Measurements from ENCODE around the gene ALKBH3. TPM values are rescaled to one million over a fixed set of nuclear protein-coding genes. Genes with fewer than 3 reads are reported as not detected.

The ALKBH3 gene
- total RNA-seq, 6 donors from 2014 or later, result 23.9 to 60.8 (median 27.6) TPM

- no peaks in the 10 kb centered on the region for H3K9me3 ChIP-seq
- H3K4me1 ChIP-seq, result no peaks in the 10 kb centered on the region
- ATAC-seq (ENCODE audit: low FRiP score in 2 of 2) (no peak), DNase-seq (no peak)
- no peak for TF ChIP-seq POLR2AphosphoS5 (IDR thresholded peaks at IDR 0.05)
- TF ChIP-seq POLR2A (IDR thresholded peaks at IDR 0.05), result no peak
- TF ChIP-seq CTCF (IDR thresholded peaks at IDR 0.05), result no peak
- TF ChIP-seq EP300 (IDR thresholded peaks at IDR 0.05), result no peak
- H3K36me3 ChIP-seq, result peaks cover 0 to 19% (median 8%) of the 10 kb centered on the region in 4 donors
- H3K4me3 ChIP-seq, result no peak overlapping the region
- H3K27ac ChIP-seq, result no peak overlapping the region
- no peaks in the 10 kb centered on the region for H3K27me3 ChIP-seq
Observed at GRCh38 chr11:43853781-43854180, 26.9 kb upstream of the ALKBH3 start.

GRCh38 chr11:43856993-43857392 is 23.6 kb upstream of the ALKBH3 start:
- TF ChIP-seq POLR2A (IDR thresholded peaks at IDR 0.05) (no peak), CTCF (IDR thresholded peaks at IDR 0.05) (no peak), EP300 (IDR thresholded peaks at IDR 0.05) (no peak)
- Histone ChIP-seq H3K4me1 (no peaks in the 10 kb centered on the region), H3K9me3 (no peaks in the 10 kb centered on the region), H3K27ac (no peak overlapping the region), H3K27me3 (no peaks in the 10 kb centered on the region), H3K36me3 (peaks cover 0 to 19% (median 8%) of the 10 kb centered on the region in 4 donors), H3K4me3 (no peak overlapping the region)
- ATAC-seq (ENCODE audit: low FRiP score in 2 of 2) (no peak), DNase-seq (no peak)
- WGBS, 2 donors, result 83 to 92% methylated on average over 3 of the region's 3 CpGs

- H3K27ac ChIP-seq, result no peak overlapping the region
Observed at GRCh38 chr11:43861141-43861540, 19.5 kb upstream of the ALKBH3 start.

GRCh38 chr11:43866520-43866919 is 14.1 kb upstream of the ALKBH3 start:
- H3K4me3 ChIP-seq, result no peak overlapping the region
- DNase-seq (no peak), ATAC-seq (ENCODE audit: low FRiP score in 2 of 2) (no peak)
- H3K27me3 ChIP-seq, result no peaks in the 10 kb centered on the region
- 71 to 74% methylated on average over 2 of the region's 2 CpGs for WGBS, 2 donors
- no peak for TF ChIP-seq CTCF (IDR thresholded peaks at IDR 0.05)
- peaks cover 0 to 11% (median 5%) of the 10 kb centered on the region in 4 donors for H3K4me1 ChIP-seq
- no peak overlapping the region for H3K27ac ChIP-seq
- H3K36me3 ChIP-seq, result no peaks in the 10 kb centered on the region
- H3K9me3 ChIP-seq, result no peaks in the 10 kb centered on the region

More at GRCh38 chr11:43861141-43861540, 19.5 kb upstream of the ALKBH3 start:
- Histone ChIP-seq H3K4me1 (no peaks in the 10 kb centered on the region), H3K4me3 (no peak overlapping the region), H3K36me3 (no peaks in the 10 kb centered on the region), H3K9me3 (no peaks in the 10 kb centered on the region), H3K27me3 (no peaks in the 10 kb centered on the region)
- DNase-seq (no peak), ATAC-seq (ENCODE audit: low FRiP score in 2 of 2) (no peak)
- TF ChIP-seq EP300 (IDR thresholded peaks at IDR 0.05), result no peak
- 82 to 89% methylated on average over 2 of the region's 2 CpGs for WGBS, 2 donors

- H3K9me3 ChIP-seq, result no peaks in the 10 kb centered on the region
- DNase-seq, result no peak
Observed at GRCh38 chr11:43866969-43867368, 13.7 kb upstream of the ALKBH3 start.

More at GRCh38 chr11:43866969-43867368, 13.7 kb upstream of the ALKBH3 start:
- Histone ChIP-seq H3K27me3 (no peaks in the 10 kb centered on the region), H3K4me3 (no peak overlapping the region), H3K36me3 (no peaks in the 10 kb centered on the region), H3K4me1 (peaks cover 0 to 11% (median 5%) of the 10 kb centered on the region in 4 donors), H3K27ac (no peak overlapping the region)
- TF ChIP-seq POLR2A (IDR thresholded peaks at IDR 0.05) (no peak), POLR2AphosphoS5 (IDR thresholded peaks at IDR 0.05) (no peak), EP300 (IDR thresholded peaks at IDR 0.05) (no peak), CTCF (IDR thresholded peaks at IDR 0.05) (no peak)
- ATAC-seq (ENCODE audit: low FRiP score in 2 of 2), result no peak

All from upper lobe of left lung (tissue), 6 donors.